Stimulated activated CD4-positive, alpha-beta T cell treated with anti-CD3 and anti-CD28 coated beads, Interleukin-1b, Interleukin-23, amount 100 ng/mL, for 1 hour (primary cell): ENCODE measurements around the gene MYOT.
"Not testable (repeated sequence)": the region's sequence is repeated elsewhere in the genome, so short reads cannot be mapped to it uniquely, and the experiment has no call there.

ENCODE experiments used
- DNase-seq, 2 donors: peaks; one replicate each; pipeline ENCODE4 v3.0.0-alpha.2; 2020; ENCODE audit warnings: low read depth in 2 of 2

Gene MYOT, protein sequence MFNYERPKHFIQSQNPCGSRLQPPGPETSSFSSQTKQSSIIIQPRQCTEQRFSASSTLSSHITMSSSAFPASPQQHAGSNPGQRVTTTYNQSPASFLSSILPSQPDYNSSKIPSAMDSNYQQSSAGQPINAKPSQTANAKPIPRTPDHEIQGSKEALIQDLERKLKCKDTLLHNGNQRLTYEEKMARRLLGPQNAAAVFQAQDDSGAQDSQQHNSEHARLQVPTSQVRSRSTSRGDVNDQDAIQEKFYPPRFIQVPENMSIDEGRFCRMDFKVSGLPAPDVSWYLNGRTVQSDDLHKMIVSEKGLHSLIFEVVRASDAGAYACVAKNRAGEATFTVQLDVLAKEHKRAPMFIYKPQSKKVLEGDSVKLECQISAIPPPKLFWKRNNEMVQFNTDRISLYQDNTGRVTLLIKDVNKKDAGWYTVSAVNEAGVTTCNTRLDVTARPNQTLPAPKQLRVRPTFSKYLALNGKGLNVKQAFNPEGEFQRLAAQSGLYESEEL

DNA sequence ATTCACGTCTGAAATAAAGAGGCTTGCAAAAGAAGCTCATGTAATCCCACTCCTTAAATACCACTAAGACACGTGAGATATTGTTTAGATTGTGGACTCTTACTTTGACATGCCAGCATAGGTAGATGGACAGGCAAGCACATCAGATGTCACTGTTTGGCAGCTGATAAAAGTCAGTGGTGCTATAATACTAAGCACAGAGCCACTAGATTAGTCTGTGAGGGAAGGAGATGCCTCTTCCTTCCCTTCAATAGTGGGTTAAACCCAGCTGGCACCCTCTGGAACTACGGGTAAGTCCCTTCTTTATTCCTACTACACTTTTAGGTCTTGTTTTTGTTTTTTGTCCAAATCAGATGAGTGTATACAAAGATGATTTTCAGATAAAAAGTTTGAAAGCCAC lies at the start of gene MYOT:
MYOT (plus strand) TSS at position 197 of the 400 bp plus-strand sequence. CDS start 2,792 bp downstream, outside the sequence.
- DNase-seq, result no peak

- DNase-seq, result no peak
Observed at GRCh38 chr5:137819766-137820165, 47.9 kb upstream of the MYOT start.

- DNase-seq, result no peak
Observed at GRCh38 chr5:137822158-137822764, 45.4 kb upstream of the MYOT start.

DNA sequence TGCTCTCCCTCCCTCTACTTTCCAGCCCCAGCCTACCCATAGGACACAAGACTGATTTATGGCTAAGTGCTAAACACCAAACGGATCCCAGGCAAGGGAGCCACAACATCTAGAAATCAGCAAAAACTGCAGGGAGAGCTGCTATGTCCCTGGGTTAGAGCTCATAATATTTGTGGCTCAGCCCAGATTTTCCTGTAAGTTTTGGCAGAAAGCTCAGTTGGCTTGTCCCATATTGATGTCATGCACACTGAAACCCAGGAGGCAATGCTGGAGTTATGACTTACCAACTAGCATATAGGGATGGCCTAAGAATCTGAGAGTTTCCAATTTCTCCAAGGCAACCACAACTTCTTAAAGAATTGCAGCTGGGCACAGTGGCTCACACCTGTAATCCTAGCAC lies 44.7 kb upstream of the MYOT start:
- DNase-seq, result no peak

- DNase-seq, result no peak
Observed at GRCh38 chr5:137825165-137825564, 42.5 kb upstream of the MYOT start.

GRCh38 chr5:137826067-137826466 lies 41.6 kb upstream of the MYOT start:
- no peak for DNase-seq

DNA sequence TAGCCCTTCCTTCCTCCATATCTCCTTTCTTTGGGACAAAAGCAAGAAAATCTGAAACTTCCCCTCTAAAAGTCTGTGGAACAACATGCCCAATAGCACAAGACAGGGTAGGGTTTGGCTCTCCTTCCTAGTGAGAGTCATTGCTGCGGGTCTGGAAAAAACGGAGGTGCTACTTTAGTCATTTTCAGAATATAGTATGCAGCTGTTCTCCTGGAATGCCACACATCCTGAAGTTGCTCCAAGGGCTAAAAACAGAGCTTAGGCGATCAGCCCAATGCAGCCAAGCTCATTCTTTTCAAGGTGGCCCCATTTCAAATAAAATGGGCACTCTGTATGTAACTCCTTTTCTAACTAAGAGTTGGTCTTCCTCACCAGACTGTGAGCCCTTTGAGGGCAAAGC lies 39.5 kb upstream of the MYOT start:
- DNase-seq, result no peak

DNA sequence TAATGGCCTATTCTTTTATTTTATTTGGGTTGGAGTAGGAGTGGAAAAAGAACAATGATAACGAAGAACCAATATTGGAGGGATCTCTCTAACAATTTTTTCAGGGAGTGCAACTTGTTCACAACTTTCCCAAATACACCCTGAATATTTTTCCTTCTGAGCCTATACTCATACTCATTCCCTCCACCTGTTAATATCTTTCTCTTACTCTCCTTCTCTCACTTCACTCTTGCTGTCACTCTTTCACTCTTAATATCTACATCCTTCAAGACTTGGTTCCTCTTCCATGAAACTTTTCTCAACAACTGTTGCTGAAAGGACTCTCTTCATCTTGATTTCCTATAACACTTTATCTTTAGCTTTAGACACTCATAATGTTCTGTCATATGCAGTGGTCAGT lies 39.0 kb upstream of the MYOT start:
- DNase-seq, result no peak

GRCh38 chr5:137831105-137831504 lies 36.6 kb upstream of the MYOT start:
- DNase-seq, result no peak

GRCh38 chr5:137831526-137831925 lies 36.1 kb upstream of the MYOT start:
- DNase-seq, result no peak

- DNase-seq, result no peak
Observed at GRCh38 chr5:137832416-137832815, 35.2 kb upstream of the MYOT start.

DNA sequence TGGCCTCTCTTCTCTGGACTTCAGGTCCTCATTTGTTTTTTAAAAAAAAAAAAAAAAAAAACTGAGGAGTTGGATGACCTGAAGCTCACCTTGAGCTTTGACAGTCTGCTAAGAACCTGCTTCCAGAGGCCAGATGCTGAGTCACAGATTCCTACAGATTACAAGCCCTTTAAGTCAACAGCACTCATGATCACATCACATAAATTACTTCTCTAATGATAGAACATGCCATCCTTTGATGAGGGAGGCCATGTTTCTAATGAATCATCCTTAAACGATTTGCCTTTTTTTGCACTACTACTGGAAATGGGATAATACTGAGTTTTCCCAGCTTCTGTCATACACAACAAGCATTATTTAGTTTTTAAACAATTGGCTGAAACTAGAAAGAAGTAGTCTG lies 34.2 kb upstream of the MYOT start:
- DNase-seq, result no peak

DNA sequence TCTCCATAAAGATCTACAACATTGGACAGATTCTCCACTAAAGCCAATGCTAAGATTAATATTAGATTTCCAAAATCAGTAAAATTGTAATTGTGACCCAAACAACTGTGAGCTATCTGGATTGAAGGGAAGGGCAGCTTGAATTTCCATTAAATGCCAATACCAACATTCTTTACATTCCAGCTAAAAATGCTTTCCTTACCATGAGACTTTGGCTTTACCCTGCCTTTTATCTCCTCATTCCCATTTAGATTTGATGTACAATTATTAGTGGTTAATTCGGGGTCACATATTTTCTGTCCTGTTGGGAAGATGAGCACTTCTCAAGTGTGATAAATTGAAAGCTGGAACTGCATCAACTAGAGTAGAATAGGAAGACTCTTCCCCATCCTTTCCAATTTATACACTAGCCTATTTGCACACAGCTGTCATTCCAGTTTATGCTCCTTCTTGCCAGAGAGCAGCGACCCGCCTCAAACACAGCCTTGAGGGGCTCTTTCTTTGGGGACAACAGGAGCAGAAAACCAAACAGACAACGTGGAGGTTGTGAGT lies 33.1 kb upstream of the MYOT start:
- no peak for DNase-seq

GRCh38 chr5:137836298-137836697 lies 31.4 kb upstream of the MYOT start:
- no peak for DNase-seq

DNA sequence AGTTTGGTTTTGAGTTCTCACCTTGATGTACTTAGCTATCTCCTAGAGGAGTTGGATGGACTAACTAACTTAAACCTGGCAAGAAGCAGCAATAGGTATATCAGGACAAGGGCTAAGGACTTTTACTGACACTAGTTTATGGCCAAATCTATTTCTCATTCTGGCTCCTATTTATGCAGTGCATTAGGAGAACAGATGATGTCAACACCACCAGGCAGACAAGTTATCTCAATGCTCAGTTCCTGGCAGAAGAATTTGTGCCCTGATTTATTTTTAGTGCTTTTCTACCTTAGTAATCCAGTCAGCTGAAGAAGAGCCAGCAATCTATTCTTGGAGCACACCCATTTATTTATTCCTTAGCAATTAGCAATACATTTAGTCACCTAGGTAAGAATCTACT lies 30.7 kb upstream of the MYOT start:
- no peak for DNase-seq

DNA sequence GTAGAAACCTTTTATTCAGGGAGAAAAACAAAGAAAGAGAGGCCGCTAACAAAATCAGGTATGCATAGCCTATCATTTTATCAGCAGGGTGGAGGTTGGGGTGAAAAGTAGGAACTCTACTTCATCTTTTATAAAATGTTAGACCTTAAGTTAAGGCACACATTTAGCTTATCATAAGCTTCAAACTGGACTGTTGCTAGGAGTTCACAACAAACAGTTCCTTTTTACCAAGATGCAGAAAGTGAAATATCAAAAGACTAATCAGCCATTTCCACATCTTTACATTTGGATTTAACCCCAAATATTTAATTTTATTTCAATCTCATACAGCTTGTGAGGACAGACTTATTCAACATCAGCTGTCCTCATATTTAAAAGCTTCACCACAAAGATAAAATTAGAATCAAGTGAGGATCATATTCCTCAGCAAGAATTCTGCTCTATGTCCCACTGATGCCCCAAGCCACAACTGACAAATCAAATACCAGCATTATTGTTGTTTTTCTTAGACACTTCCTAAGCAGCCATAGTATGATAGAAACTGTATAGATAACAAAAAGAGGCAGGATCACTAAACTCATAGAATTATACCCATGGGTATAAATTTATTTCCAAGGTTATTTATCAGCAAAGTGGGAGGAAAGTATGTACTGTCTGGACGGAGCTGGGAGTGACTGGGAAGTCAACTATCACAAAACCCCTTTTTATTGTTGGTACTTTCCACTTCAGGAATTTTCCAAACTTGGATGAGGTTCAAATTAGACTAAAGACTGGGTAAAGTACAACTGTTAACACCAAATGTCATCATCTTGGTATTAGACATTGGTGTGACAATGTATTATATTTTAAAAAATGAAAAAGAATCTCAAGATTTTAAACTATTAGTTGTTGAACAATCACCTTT lies 29.9 kb upstream of the MYOT start:
- DNase-seq, result no peak

- no peak for DNase-seq
Observed at GRCh38 chr5:137838976-137839375, 28.7 kb upstream of the MYOT start.

DNA sequence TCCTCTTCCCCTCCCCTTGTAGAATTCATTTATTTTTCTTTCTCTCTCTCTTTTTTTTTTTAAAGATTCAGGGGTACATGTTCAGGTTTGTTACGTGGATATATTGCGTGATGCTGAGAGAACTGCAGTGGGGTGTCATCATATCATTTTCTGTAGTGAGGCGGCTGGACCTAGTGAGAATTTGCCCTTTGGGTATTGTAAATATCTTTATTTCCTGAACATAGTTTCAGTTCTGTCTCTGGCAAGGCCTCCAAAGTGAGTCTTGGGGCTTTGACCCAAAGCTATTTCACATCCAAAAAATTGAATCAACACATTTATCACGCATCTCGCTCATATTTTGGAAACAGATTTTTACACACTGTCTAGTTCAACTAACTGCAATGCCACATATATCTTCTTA lies 25.4 kb upstream of the MYOT start:
- no peak for DNase-seq

DNA sequence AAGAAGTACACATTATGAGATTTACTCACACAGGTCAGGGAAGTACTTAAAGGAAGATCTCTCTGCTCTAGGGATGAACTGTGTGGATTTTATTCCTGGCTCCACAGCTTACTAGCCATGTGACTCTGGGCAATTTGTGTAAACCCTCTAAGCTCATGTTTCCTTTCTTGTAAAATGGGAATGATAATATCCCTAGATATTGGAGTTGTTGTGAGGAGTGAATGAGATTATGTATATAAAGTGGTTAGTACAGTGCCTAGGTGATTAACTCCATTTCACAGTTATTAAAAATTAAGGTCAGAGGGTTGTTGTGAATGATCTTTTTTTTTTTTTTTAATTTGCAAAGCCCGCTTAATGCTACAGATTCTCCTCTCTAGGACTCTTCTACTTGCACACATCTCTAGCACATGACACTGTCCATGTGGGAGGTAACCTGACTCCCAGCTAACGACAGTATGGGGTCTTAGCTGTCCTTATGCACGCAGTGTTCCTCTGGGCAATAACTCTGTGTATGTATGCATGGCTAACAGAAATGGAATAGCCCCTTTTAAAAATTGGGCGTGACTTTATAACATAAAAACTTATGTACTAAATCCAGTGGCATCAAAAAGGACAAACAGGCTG lies 23.9 kb upstream of the MYOT start:
- no peak for DNase-seq

- no peak for DNase-seq
Observed at GRCh38 chr5:137845472-137845871, 22.2 kb upstream of the MYOT start.

DNA sequence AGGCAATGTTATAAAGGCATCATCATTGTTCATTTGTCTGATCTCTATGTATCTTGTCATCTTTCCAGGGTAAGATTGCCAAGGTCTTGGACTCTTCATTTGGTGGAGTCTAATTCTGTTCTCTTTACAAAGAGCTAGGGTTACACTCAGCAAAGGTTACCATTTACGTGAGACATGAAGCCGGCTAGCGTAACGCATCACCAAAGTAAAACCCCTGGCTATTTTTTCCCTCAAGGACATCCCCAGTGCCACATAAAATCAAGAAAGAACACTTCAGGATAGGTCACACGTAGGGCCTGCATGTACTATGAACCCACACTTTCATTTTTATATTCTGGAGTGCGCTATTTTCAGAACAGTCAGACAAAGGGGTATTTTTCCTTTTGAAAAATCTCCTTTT lies 20.0 kb upstream of the MYOT start:
- no peak for DNase-seq

GRCh38 chr5:137853165-137853564 lies 14.5 kb upstream of the MYOT start:
- DNase-seq, result not testable (repeated sequence)
